HepG2 (cell line): ENCODE results near the gene KAT6B. TPM values are rescaled to one million over a fixed set of nuclear protein-coding genes. Genes with fewer than 3 reads are reported as not detected.

ENCODE experiments used
- ATAC-seq: fragments of 200-7000 bp; cut with Tn5 transposase; 3 replicates; pipeline ENCODE4 v1.9.1; 2020; ENCODE audit warnings: mild to moderate bottlenecking, moderate library complexity
- BruUV-seq: library from RNA; stranded (reverse); fragments of 400-500 nt; replicated peaks from 2 replicates; lab custom pipeline; 2021; lab: Mats Ljungman, UMichigan
- CTCF ChIA-PET: fragments of 300-600 bp; formaldehyde crosslinking; extraction: SDS; loops from one replicate; lab custom pipeline; 2021; ENCODE audit warnings: low total read pairs, inconsistent platforms, low intra/inter-chr PET ratio; lab: Yijun Ruan, JAX
- POLR2A ChIA-PET: fragments of 350-600 bp; sonication (Branson Sonifier 250); formaldehyde crosslinking; loops from one replicate; lab custom pipeline; 2020; ENCODE audit warnings: antibody characterized with exemption, inconsistent platforms; lab: Yijun Ruan, JAX
- DNase-seq: peaks from one replicate; pipeline ENCODE4 v3.0.0-alpha.2; 2015; ENCODE audit warnings: low spot score
- FAIRE-seq: peaks from 3 replicates; lab custom pipeline; 2011; peaks lifted over from hg19 to GRCh38; lab: Jason Lieb, UNC
- H2AFZ ChIP-seq: one replicate; pipeline ENCODE4 v1.6.1; 2011; ENCODE audit warnings: low read length, inconsistent platforms
- H3K27ac ChIP-seq: fragments of 300-600 bp; 3 replicates; pipeline ENCODE4 v1.8.0; 2011; ENCODE audit warnings: mixed run types, mild to moderate bottlenecking, mixed read lengths, low read length, inconsistent platforms; ENCODE audit not compliant: insufficient read depth; ENCODE audit errors: extremely low read length
- H3K27me3 ChIP-seq, 2 experiments: fragments of 200-600 bp in 1 of 2; 2 replicates in 1 of 2; 3 replicates in 1 of 2; pipeline versions ENCODE4 v1.6.0 to v1.8.0; 2011; ENCODE audit warnings: low read length in 2 of 2, mild to moderate bottlenecking in 2 of 2, moderate library complexity in 2 of 2, inconsistent platforms in 1 of 2; ENCODE audit not compliant: insufficient read depth in 2 of 2, control insufficient read depth in 1 of 2
- H3K36me3 ChIP-seq, 2 experiments: fragments of 200-600 bp in 1 of 2; replicated peaks in 1 of 2; 2 replicates in 1 of 2; 3 replicates in 1 of 2; pipeline versions ENCODE4 v1.5.1 to v1.8.0; 2011; ENCODE audit warnings: low read length in 2 of 2, inconsistent platforms in 1 of 2; ENCODE audit not compliant: insufficient read depth in 2 of 2, control insufficient read depth in 1 of 2
- H3K4me1 ChIP-seq: 2 replicates; pipeline ENCODE4 v1.5.1; 2012; ENCODE audit warnings: low read length, inconsistent platforms; ENCODE audit not compliant: insufficient read depth
- H3K4me2 ChIP-seq: 2 replicates; pipeline ENCODE4 v1.6.0; 2011; ENCODE audit warnings: low read depth, low read length, inconsistent platforms
- H3K4me3 ChIP-seq, 3 experiments: fragments of 200-600 bp in 1 of 3; sonication (generic), shearing (Covaris generic) in 1 of 3; replicated peaks in 1 of 3; 2 replicates each; pipeline ENCODE4 v1.5.1; 2011 to 2016; ENCODE audit warnings: low read length in 3 of 3, inconsistent platforms in 2 of 3, low read depth in 2 of 3, mild to moderate bottlenecking in 2 of 3, control low read depth in 1 of 3, mixed read lengths in 1 of 3; ENCODE audit not compliant: insufficient read depth in 1 of 3
- H3K79me2 ChIP-seq: one replicate; pipeline ENCODE4 v1.6.1; 2011; ENCODE audit warnings: low read length, inconsistent platforms; ENCODE audit not compliant: insufficient read depth
- H3K9ac ChIP-seq: 2 replicates; pipeline ENCODE4 v1.6.0; 2011; ENCODE audit warnings: mild to moderate bottlenecking, low read depth, low read length, inconsistent platforms; ENCODE audit not compliant: insufficient read depth
- H3K9me3 ChIP-seq: 2 replicates; pipeline ENCODE4 v1.5.1; 2012; ENCODE audit warnings: mild to moderate bottlenecking, low read length
- H4K20me1 ChIP-seq: 2 replicates; pipeline ENCODE4 v1.6.0; 2011; ENCODE audit warnings: inconsistent platforms, mild to moderate bottlenecking, low read length, moderate library complexity; ENCODE audit not compliant: insufficient read depth
- KIAA2018 ChIP-seq: sonication (generic); formaldehyde crosslinking; IDR thresholded peaks from 2 replicates; pipeline ENCODE4 v1.5.0; 2020; ENCODE audit warnings: mild to moderate bottlenecking, missing genetic modification reagents, borderline replicate concordance
- MED8 ChIP-seq: sonication (generic); formaldehyde crosslinking; IDR thresholded peaks from 2 replicates; pipeline ENCODE4 v1.8.1; 2023; ENCODE audit warnings: mild to moderate bottlenecking, missing genetic modification reagents; ENCODE audit not compliant: insufficient replicate concordance
- MYC ChIP-seq: sonication (generic); formaldehyde crosslinking; IDR thresholded peaks from 2 replicates; pipeline ENCODE4 v1.9.0; 2021; ENCODE audit warnings: missing genetic modification reagents, borderline replicate concordance
- PBX2 ChIP-seq: IDR thresholded peaks from 2 replicates; pipeline ENCODE4 v1.6.1; 2016; ENCODE audit warnings: control low read depth
- THRA ChIP-seq: sonication (generic); formaldehyde crosslinking; IDR thresholded peaks from 2 replicates; pipeline ENCODE4 v1.4.0; 2020; ENCODE audit warnings: missing genetic modification reagents, borderline replicate concordance
- ZMAT5 ChIP-seq: sonication (generic); formaldehyde crosslinking; IDR thresholded peaks from 2 replicates; pipeline ENCODE4 v1.5.0; 2020; ENCODE audit warnings: mild to moderate bottlenecking, low read depth, missing genetic modification reagents, borderline replicate concordance
- ZNF12 ChIP-seq: sonication (generic); formaldehyde crosslinking; IDR thresholded peaks from 2 replicates; pipeline ENCODE4 v1.5.0; 2020; ENCODE audit warnings: missing genetic modification reagents
- ZNF274 ChIP-seq: sonication (generic); formaldehyde crosslinking; IDR thresholded peaks from 2 replicates; pipeline ENCODE4 v1.5.1; 2020; ENCODE audit warnings: mild to moderate bottlenecking, missing genetic modification reagents
- ZNF598 ChIP-seq: sonication (generic); formaldehyde crosslinking; IDR thresholded peaks from 2 replicates; pipeline ENCODE4 v1.5.1; 2020; ENCODE audit warnings: mild to moderate bottlenecking, missing genetic modification reagents, borderline replicate concordance
- ZNF879 ChIP-seq: sonication (generic); formaldehyde crosslinking; IDR thresholded peaks from 2 replicates; pipeline ENCODE4 v1.8.1; 2023; ENCODE audit warnings: missing genetic modification reagents
- WGBS: methylation state at CpG from one replicate; pipeline ENCODE4 v1.1.6; 2017; ENCODE audit warnings: low lambda C conversion rate; 5-methylcytosine and 5-hydroxymethylcytosine counted together
- in situ Hi-C: cut with HindIII; loops from 2 replicates; pipeline ENCODE4 v1.10.0; 2017; ENCODE audit warnings: low pct_unique_long_range_greater_than_20kb; ENCODE audit not compliant: extremely low pct_ligation_motif_present
- intact Hi-C: fragments of 100-400 bp; cut with micrococcal nuclease; formaldehyde crosslinking; loops from one replicate; pipeline ENCODE4 v1.10.0; 2022; ENCODE audit not compliant: unreplicated experiment
- polyA plus RNA-seq, 8 experiments: library from polyadenylated mRNA; depleted of rRNA in 3 of 8; stranded (reverse) in 7 of 8; unstranded in 1 of 8; fragments of >200 nt; fragmentation: Illumina TruSeq in 4 of 8; extraction: Trizol in 4 of 8; gene quantifications; 2 replicates each; pipeline versions ENCODE4 v1.2.1 to v1.2.3, GENCODE V29; 2011 to 2016; ENCODE audit warnings: low read depth in 4 of 8, missing spikeins in 1 of 8, mixed read lengths in 1 of 8; ENCODE audit not compliant: insufficient read depth in 1 of 8
- total RNA-seq, 5 experiments: library from RNA; depleted of rRNA; stranded (reverse); fragments of >200 nt; fragmentation: Illumina TruSeq; extraction: Trizol; gene quantifications; 2 replicates each; pipeline ENCODE4 v1.2.3, GENCODE V29; 2016; ENCODE audit warnings: low read depth in 1 of 5

KAT6B gene
- total and polyA plus RNA-seq, 2 of the 13 experiments (the other 11 are each of a cell fraction or from before 2014, with no cell fraction given) = 3.0 to 9.5 TPM

GRCh38 chr10:74851831-74852230 is 25.4 kb downstream of the KAT6B start (continued):
- TF ChIP-seq KIAA2018 (CRISPR knock-in tag) (no peak), MED8 (CRISPR knock-in tag) (no peak)
- TF ChIP-seq, all 625 proteins: peak for 0

- H3K36me3 ChIP-seq = no peaks in the 10 kb centered on the region
- intact Hi-C loops (no loop called here), in situ Hi-C loops (no loop called here)
- CTCF ChIA-PET = no interaction called here
- no peaks in the 10 kb centered on the region for H3K27me3 ChIP-seq
- H3K4me1 ChIP-seq = no peaks in the 10 kb centered on the region
- no peak overlapping the region for H3K27ac ChIP-seq
- FAIRE-seq (no peak), ATAC-seq (no peak), DNase-seq (no peak)
- H4K20me1 ChIP-seq = no peaks in the 10 kb centered on the region
- POLR2A ChIA-PET = no interaction called here
- H3K9ac ChIP-seq = no peak overlapping the region
- WGBS = 92% methylated on average over 2 of the region's 2 CpGs
- no peak overlapping the region for H3K4me3 ChIP-seq
- BruUV-seq = no TSS peak
- H3K79me2 ChIP-seq = peaks cover 10% of the 10 kb centered on the region
- H2AFZ ChIP-seq = no peak overlapping the region
- H3K4me2 ChIP-seq = no peak overlapping the region
- no peaks in the 10 kb centered on the region for H3K9me3 ChIP-seq
- no peak for TF ChIP-seq ZNF879 (CRISPR knock-in tag)
- no peak for TF ChIP-seq ZNF598 (CRISPR knock-in tag)
- TF ChIP-seq MYC (CRISPR knock-in tag) = no peak
- TF ChIP-seq ZNF274 (CRISPR knock-in tag) = no peak
- TF ChIP-seq ZNF12 (CRISPR knock-in tag) = no peak
- no peak for TF ChIP-seq PBX2 (CRISPR knock-in tag)
- TF ChIP-seq THRA = no peak
- TF ChIP-seq ZMAT5 (CRISPR knock-in tag) = no peak
These were observed 26.0 kb downstream of the KAT6B start for GRCh38 chr10:74852381-74852780.
